Heart left ventricle (tissue), 16 donors: Measurements from ENCODE around the gene CHKA. TPM values are rescaled to one million over a fixed set of nuclear protein-coding genes. Genes with fewer than 3 reads are reported as not detected.

Source experiments
- ATAC-seq, 4 donors: fragments of 200-7000 bp; cut with Tn5 transposase; one replicate each; pipeline ENCODE4 v1.9.1; 2020 to 2022; ENCODE audit warnings: moderate library complexity in 4 of 4, mild to moderate bottlenecking in 3 of 4, moderate number of reproducible peaks in 1 of 4
- DNase-seq, 5 donors: peaks; one replicate each; pipeline ENCODE4 v3.0.0-alpha.2; 2020
- H3K27ac ChIP-seq, 12 donors: fragments of 200-600 bp; sonication (generic) in 4 of 12; one replicate each; pipeline versions ENCODE4 v1.5.0 to v1.8.0; 2016 to 2022; ENCODE audit warnings: mild to moderate bottlenecking in 2 of 12
- H3K27me3 ChIP-seq, 9 donors: fragments of 200-600 bp; sonication (generic) in 2 of 9; one replicate each; pipeline versions ENCODE4 v1.5.1 to v1.8.0; 2016 to 2022; ENCODE audit warnings: mild to moderate bottlenecking in 3 of 9
- H3K36me3 ChIP-seq, 9 donors: fragments of 200-600 bp; sonication (generic) in 2 of 9; one replicate each; pipeline versions ENCODE4 v1.5.0 to v1.8.0; 2018 to 2022; ENCODE audit warnings: mild to moderate bottlenecking in 2 of 9
- H3K4me1 ChIP-seq, 12 donors: fragments of 200-600 bp; sonication (generic) in 4 of 12; one replicate each; pipeline versions ENCODE4 v1.5.0 to v1.8.0; 2016 to 2022; ENCODE audit warnings: mild to moderate bottlenecking in 3 of 12
- H3K4me3 ChIP-seq, 12 donors: fragments of 200-600 bp; sonication (generic) in 4 of 12; one replicate each; pipeline versions ENCODE4 v1.5.0 to v1.8.0; 2017 to 2022; ENCODE audit warnings: mild to moderate bottlenecking in 9 of 12, moderate library complexity in 4 of 12
- H3K9me3 ChIP-seq, 12 donors: fragments of 200-600 bp; sonication (generic) in 4 of 12; one replicate each; pipeline versions ENCODE4 v1.5.0 to v1.8.0; 2016 to 2022; ENCODE audit warnings: mild to moderate bottlenecking in 1 of 12
- POLR2A ChIP-seq, 2 donors: fragments of 450-650 bp; IDR thresholded peaks; one replicate each; pipeline ENCODE4 v1.6.1; 2017; ENCODE audit warnings: antibody characterized with exemption in 2 of 2, mild to moderate bottlenecking in 2 of 2, moderate library complexity in 2 of 2
- WGBS, 4 donors: extraction: QIAGEN DNeasy Blood & Tissue Kit in 2 of 4; methylation state at CpG; one replicate each; pipeline versions ENCODE4 v1.1.5 to v1.1.7; 2013 to 2018; 5-methylcytosine and 5-hydroxymethylcytosine counted together
- intact Hi-C, 10 donors: fragments of 100-400 bp; cut with DNase I; formaldehyde crosslinking; loops; one replicate each; pipeline versions ENCODE4 v1.11.1 to v1.14.2; 2022
- polyA plus RNA-seq, 2 donors: library from polyadenylated mRNA; stranded (reverse); fragments of 200-250 nt; gene quantifications; one replicate each; pipeline ENCODE4 v1.2.3, GENCODE V29; 2013
- total RNA-seq, 9 donors: library from RNA; depleted of rRNA in 2 of 9; stranded (reverse); fragments of >200 nt in 2 of 9; fragmentation: NEBNext Ultra II Directional in 3 of 9; extraction: Animal tissue kit (Norgen Biotek cat#: 25700) in 3 of 9; gene quantifications; one replicate each; pipeline versions ENCODE4 v1.1.0 to v1.2.4, GENCODE V29; 2016 to 2023
- TF ChIP-seq, protein P1 (sequence below), 12 donors: fragments of 200-600 bp; sonication (generic) in 4 of 12; IDR thresholded peaks; one replicate each; pipeline versions ENCODE4 v1.5.0 to v1.8.0; 2018 to 2022; ENCODE audit warnings: antibody characterized with exemption in 12 of 12, mild to moderate bottlenecking in 5 of 12
- donor health status: ischemic (EF 13 %, LVEDD 7.1; RV severe dilation, severe dysfunction).
- donor health status: healthy with polysubstance abuse.
- donor health status: DM: no; HTN: yes; CAD: no.
- donor health status: DM: no; HTN: no; CAD: no.
- donor health status: ischemic (EF 25% LVEDD 6.9; RV normal size, moderate dysfunction).
- donor health status: ischemic (EF 25% LVEDD 5.7; RV mildly dilated, moderate dysfunction).
- donor health status: healthy.
- donor health status: DM: yes; HTN: yes; CAD: no.
- donor health status: ischemic (EF 35%, LVEDD 5.7; RV mildly dilated, moderate dysfunction).
- donor health status: nonischemic (EF 11% LVEDD 7.7; RV severe dilation, severe dysfunction).
- donor health status: DM: yes; HTN: yes; CAD: no.
- donor health status: PGD.
- donor health status: ischemic (EF 29% LVEDD 5.4; RV normal size, mild dysfunction).
- donor health status: nonischemic (EF 23%, LVEDD 6.1; RV moderate dilation, normal function).

Gene CHKA
- total and polyA plus RNA-seq, 11 donors: 6.1 to 22.9 (median 9.1) TPM

DNA sequence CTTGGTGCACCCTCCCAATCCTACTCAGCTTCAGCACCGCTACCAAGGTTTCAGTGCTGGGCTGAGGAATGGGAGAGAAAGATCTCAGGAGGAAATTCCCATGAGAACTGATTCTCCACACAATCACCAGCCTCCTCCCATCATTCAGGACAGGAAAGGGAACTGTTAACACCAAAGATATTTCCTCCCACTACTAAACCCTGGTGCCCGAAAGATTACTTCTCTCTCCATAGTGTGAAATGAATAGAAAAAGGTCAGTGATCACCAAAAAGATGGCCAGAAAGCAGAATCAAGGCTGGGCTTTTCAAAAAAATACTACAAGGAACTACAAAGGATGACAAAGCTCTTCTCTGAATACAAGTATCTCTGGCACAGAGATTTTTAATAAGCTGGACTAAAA, 56.3 kb downstream of the CHKA start:
- Histone ChIP-seq H3K27ac (no peak overlapping the region), H3K4me1 (peaks cover 0 to 14% (median 0%) of the 10 kb centered on the region in 12 donors), H3K36me3 (peaks cover 0 to 95% (median 72%) of the 10 kb centered on the region in 9 donors), H3K4me3 (no peak overlapping the region), H3K27me3 (no peaks in the 10 kb centered on the region), H3K9me3 (no peaks in the 10 kb centered on the region)
- intact Hi-C loops: loop anchor here in 1 of 10 donors (10.0 kb wide), 1 partner anchor 110 kb away; no protein-coding TSS in a partner anchor
- ATAC-seq (peak in 1 of 4 donors; percentile 18), DNase-seq (no peak)
- no peak for TF ChIP-seq POLR2A (IDR thresholded peaks at IDR 0.05)
- TF ChIP-seq, protein P1, sequence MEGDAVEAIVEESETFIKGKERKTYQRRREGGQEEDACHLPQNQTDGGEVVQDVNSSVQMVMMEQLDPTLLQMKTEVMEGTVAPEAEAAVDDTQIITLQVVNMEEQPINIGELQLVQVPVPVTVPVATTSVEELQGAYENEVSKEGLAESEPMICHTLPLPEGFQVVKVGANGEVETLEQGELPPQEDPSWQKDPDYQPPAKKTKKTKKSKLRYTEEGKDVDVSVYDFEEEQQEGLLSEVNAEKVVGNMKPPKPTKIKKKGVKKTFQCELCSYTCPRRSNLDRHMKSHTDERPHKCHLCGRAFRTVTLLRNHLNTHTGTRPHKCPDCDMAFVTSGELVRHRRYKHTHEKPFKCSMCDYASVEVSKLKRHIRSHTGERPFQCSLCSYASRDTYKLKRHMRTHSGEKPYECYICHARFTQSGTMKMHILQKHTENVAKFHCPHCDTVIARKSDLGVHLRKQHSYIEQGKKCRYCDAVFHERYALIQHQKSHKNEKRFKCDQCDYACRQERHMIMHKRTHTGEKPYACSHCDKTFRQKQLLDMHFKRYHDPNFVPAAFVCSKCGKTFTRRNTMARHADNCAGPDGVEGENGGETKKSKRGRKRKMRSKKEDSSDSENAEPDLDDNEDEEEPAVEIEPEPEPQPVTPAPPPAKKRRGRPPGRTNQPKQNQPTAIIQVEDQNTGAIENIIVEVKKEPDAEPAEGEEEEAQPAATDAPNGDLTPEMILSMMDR (IDR thresholded peaks at IDR 0.05): no peak
- 66 to 78% (median 71%) methylated on average over 2 of the region's 2 CpGs for WGBS, 4 donors

DNA sequence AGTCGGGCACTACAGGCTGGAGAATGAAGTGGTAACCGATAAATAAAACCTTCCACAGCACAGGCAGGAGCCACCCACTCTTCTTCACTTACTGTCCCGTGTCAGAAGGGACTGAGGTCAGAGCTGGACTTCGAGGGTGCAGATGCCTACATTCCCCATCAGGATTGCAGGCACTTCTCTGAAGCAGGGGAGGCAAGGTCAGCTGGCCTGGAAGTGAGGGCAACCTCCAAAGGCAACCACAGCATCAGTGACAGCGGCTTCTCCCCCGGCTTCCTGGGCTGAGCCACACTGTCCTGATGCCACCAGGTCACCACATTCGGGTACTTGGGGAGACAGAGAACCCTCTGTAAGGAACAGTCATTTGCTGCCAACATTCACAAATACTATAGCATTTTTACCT, 59.7 kb downstream of the CHKA start:
- WGBS, 4 donors: 92 to 95% (median 93%) methylated on average over 7 of the region's 7 CpGs
- intact Hi-C loops: loop anchor here in 1 of 10 donors (10.0 kb wide), 1 partner anchor 113 kb away; no protein-coding TSS in a partner anchor
- peaks cover 0 to 14% (median 0%) of the 10 kb centered on the region in 12 donors for H3K4me1 ChIP-seq
- no peak overlapping the region for H3K27ac ChIP-seq
- TF ChIP-seq POLR2A (IDR thresholded peaks at IDR 0.05): no peak
- TF ChIP-seq, protein P1 (IDR thresholded peaks at IDR 0.05): no peak
- no peak for DNase-seq
- peaks cover 0 to 83% (median 47%) of the 10 kb centered on the region in 9 donors for H3K36me3 ChIP-seq
- no peak overlapping the region for H3K4me3 ChIP-seq
- ATAC-seq: no peak
- no peaks in the 10 kb centered on the region for H3K27me3 ChIP-seq
- H3K9me3 ChIP-seq: no peaks in the 10 kb centered on the region

GRCh38 chr11:68057807-68058206, 63.4 kb downstream of the CHKA start:
- Histone ChIP-seq H3K27ac (no peak overlapping the region), H3K4me1 (no peaks in the 10 kb centered on the region), H3K27me3 (no peaks in the 10 kb centered on the region), H3K9me3 (no peaks in the 10 kb centered on the region), H3K36me3 (peaks cover 0 to 53% (median 36%) of the 10 kb centered on the region in 9 donors), H3K4me3 (no peak overlapping the region)
- no peak for DNase-seq
- 94 to 98% (median 96%) methylated on average over 4 of the region's 4 CpGs for WGBS, 4 donors
- TF ChIP-seq, protein P1 (IDR thresholded peaks at IDR 0.05): no peak
- no peak for TF ChIP-seq POLR2A (IDR thresholded peaks at IDR 0.05)
- intact Hi-C loops: no loop called here
- ATAC-seq: no peak

GRCh38 chr11:68056317-68057285, 64.6 kb downstream of the CHKA start:
- Histone ChIP-seq H3K27me3 (no peaks in the 10 kb centered on the region), H3K4me1 (no peaks in the 10 kb centered on the region), H3K36me3 (peaks cover 0 to 53% (median 28%) of the 10 kb centered on the region in 9 donors), H3K9me3 (no peaks in the 10 kb centered on the region), H3K27ac (no peak overlapping the region), H3K4me3 (no peak overlapping the region)
- ATAC-seq: no peak
- no peak for DNase-seq
- TF ChIP-seq, protein P1 (IDR thresholded peaks at IDR 0.05): no peak
- no peak for TF ChIP-seq POLR2A (IDR thresholded peaks at IDR 0.05)
- intact Hi-C loops: no loop called here
- 88 to 91% (median 89%) methylated on average over 12 of the region's 12 CpGs for WGBS, 4 donors
